Erythroblast (primary cell): ENCODE results near the gene FCMR.

Source experiments
- GATA1 ChIP-seq: IDR thresholded peaks from 2 replicates; pipeline ENCODE4 v1.6.1; 2011; ENCODE audit warnings: low read depth, mild to moderate bottlenecking, control low read depth, low read length, moderate library complexity
- POLR2A ChIP-seq: IDR thresholded peaks from 2 replicates; pipeline ENCODE4 v1.6.1; 2011; ENCODE audit warnings: mild to moderate bottlenecking, low read length

- TF ChIP-seq GATA1 (no peak), POLR2A (no peak)
These were observed 31.4 kb upstream of the FCMR start for GRCh38 chr1:206953126-206953525.
